Stomach (tissue), 9 donors: ENCODE data around the gene NFKB2. TPM values are rescaled to one million over a fixed set of nuclear protein-coding genes. Genes with fewer than 3 reads are reported as not detected.
A peak's percentile ranks its signal among the peaks of the same experiment; 100 is the strongest.

ENCODE experiments used
- DNase-seq, 2 donors: peaks; one replicate each; pipeline versions ENCODE4 v3.0.0 to v3.0.0-alpha.2; 2013 to 2019
- H3K27ac ChIP-seq, 5 donors: fragments of 200-600 bp in 4 of 5; sonication (generic) in 4 of 5; one replicate each; pipeline ENCODE4 v1.5.1; 2013 to 2019; ENCODE audit warnings: mild to moderate bottlenecking in 1 of 5, moderate library complexity in 1 of 5
- H3K27me3 ChIP-seq, 3 donors: fragments of 200-600 bp; sonication (generic); one replicate each; pipeline ENCODE4 v1.5.1; 2017 to 2019; ENCODE audit warnings: mixed run types in 1 of 3
- H3K36me3 ChIP-seq, 4 donors: fragments of 200-600 bp; sonication (generic); 1 replicate in 3 of 4; 2 replicates in 1 of 4; pipeline ENCODE4 v1.5.1; 2016 to 2019
- H3K4me1 ChIP-seq, 4 donors: fragments of 200-600 bp; sonication (generic); one replicate each; pipeline ENCODE4 v1.5.1; 2016 to 2019
- H3K4me3 ChIP-seq, 4 donors: fragments of 200-600 bp; sonication (generic) in 3 of 4; one replicate each; pipeline ENCODE4 v1.5.1; 2016 to 2019; ENCODE audit warnings: mild to moderate bottlenecking in 1 of 4
- H3K9me3 ChIP-seq, 4 donors: fragments of 200-600 bp; sonication (generic); one replicate each; pipeline ENCODE4 v1.5.1; 2016 to 2019
- EP300 ChIP-seq: sonication (generic); formaldehyde crosslinking; IDR thresholded peaks from one replicate; pipeline ENCODE4 v1.6.1; 2017; ENCODE audit warnings: antibody characterized with exemption
- POLR2A ChIP-seq, 4 donors: fragments of 450-650 bp; IDR thresholded peaks; one replicate each; pipeline ENCODE4 v1.6.1; 2016; ENCODE audit warnings: antibody characterized with exemption in 4 of 4, control low read depth in 2 of 4, mild to moderate bottlenecking in 1 of 4, moderate library complexity in 1 of 4
- POLR2AphosphoS5 ChIP-seq, 3 donors: sonication (generic); formaldehyde crosslinking; IDR thresholded peaks; one replicate each; pipeline ENCODE4 v1.6.1; 2016; ENCODE audit warnings: antibody characterized with exemption in 3 of 3
- WGBS, 5 donors: extraction: QIAGEN DNeasy Blood & Tissue Kit in 3 of 5; methylation state at CpG; one replicate each; pipeline versions ENCODE4 v1.1.5 to v1.1.7; 2013 to 2018; 5-methylcytosine and 5-hydroxymethylcytosine counted together
- intact Hi-C: fragments of 100-400 bp; cut with DNase I; formaldehyde crosslinking; loops from one replicate; pipeline ENCODE4 v1.15.1; 2023; ENCODE audit warnings: low total_unique reads
- polyA plus RNA-seq, 3 donors: library from polyadenylated mRNA; stranded (reverse); fragments of 200-250 nt; gene quantifications; one replicate each; pipeline ENCODE4 v1.2.3, GENCODE V29; 2013
- total RNA-seq, 5 donors: library from RNA; depleted of rRNA; stranded (reverse); fragments of >200 nt; gene quantifications; one replicate each; pipeline versions ENCODE4 v1.1.0 to v1.2.3, GENCODE V29; 2014 to 2016
- TF ChIP-seq, protein P1 (sequence below), 7 experiments: fragments of 450-650 bp in 4 of 7; fragments of 200-600 bp in 3 of 7; sonication (generic) in 3 of 7; IDR thresholded peaks; one replicate each; pipeline ENCODE4 v1.5.1; 2016 to 2019; ENCODE audit warnings: antibody characterized with exemption in 7 of 7, control low read depth in 2 of 7, mild to moderate bottlenecking in 1 of 7
- donor health status: healthy with polysubstance abuse.
- donor health status: Bipolar disorder and iron deficiency.
- donor health status: healthy.

NFKB2 gene
- total and polyA plus RNA-seq, 8 donors, result 9.7 to 84.0 (median 25.1) TPM

GRCh38 chr10:102432162-102432950, 36.9 kb downstream of the NFKB2 start, which contains the start of gene CUEDC2:
Gene CUEDC2, minus strand, starts transcription at chr10:102432574. Its CDS starts 7,386 bp downstream, at chr10:102425188.
- peak; percentile 97 to 99 for DNase-seq
- Histone ChIP-seq H3K4me1 (peaks cover 5 to 47% (median 24%) of the 10 kb centered on the region in 4 donors), H3K27ac (peak within 1 kb of the TSS; percentile 75 to 90 (median 85)), H3K36me3 (no peaks in the 10 kb centered on the region), H3K27me3 (peaks cover 0 to 35% (median 3%) of the 10 kb centered on the region in 3 donors), H3K4me3 (peak within 1 kb of the TSS; percentile 78 to 90 (median 84)), H3K9me3 (no peaks in the 10 kb centered on the region)
- WGBS, 5 donors, result 0% methylated on average over 48 to 52 of the region's 52 CpGs
- intact Hi-C loops, result no loop called here
- TF ChIP-seq POLR2A (IDR thresholded peaks at IDR 0.05) (no peak), POLR2AphosphoS5 (IDR thresholded peaks at IDR 0.05) (peak; percentile 70 to 96 (median 72))

GRCh38 chr10:102433619-102434046, 38.1 kb downstream of the NFKB2 start:
- intact Hi-C loops, result no loop called here
- TF ChIP-seq EP300 (no peak), POLR2AphosphoS5 (IDR thresholded peaks at IDR 0.05) (no peak), POLR2A (IDR thresholded peaks at IDR 0.05) (no peak)
- TF ChIP-seq, protein P1, sequence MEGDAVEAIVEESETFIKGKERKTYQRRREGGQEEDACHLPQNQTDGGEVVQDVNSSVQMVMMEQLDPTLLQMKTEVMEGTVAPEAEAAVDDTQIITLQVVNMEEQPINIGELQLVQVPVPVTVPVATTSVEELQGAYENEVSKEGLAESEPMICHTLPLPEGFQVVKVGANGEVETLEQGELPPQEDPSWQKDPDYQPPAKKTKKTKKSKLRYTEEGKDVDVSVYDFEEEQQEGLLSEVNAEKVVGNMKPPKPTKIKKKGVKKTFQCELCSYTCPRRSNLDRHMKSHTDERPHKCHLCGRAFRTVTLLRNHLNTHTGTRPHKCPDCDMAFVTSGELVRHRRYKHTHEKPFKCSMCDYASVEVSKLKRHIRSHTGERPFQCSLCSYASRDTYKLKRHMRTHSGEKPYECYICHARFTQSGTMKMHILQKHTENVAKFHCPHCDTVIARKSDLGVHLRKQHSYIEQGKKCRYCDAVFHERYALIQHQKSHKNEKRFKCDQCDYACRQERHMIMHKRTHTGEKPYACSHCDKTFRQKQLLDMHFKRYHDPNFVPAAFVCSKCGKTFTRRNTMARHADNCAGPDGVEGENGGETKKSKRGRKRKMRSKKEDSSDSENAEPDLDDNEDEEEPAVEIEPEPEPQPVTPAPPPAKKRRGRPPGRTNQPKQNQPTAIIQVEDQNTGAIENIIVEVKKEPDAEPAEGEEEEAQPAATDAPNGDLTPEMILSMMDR (IDR thresholded peaks at IDR 0.05), result no peak
- 51 to 66% (median 61%) methylated on average over 5 of the region's 5 CpGs for WGBS, 5 donors
- DNase-seq, result no peak
- H3K36me3 ChIP-seq, result no peaks in the 10 kb centered on the region
- H3K4me1 ChIP-seq, result peaks cover 5 to 47% (median 24%) of the 10 kb centered on the region in 4 donors
- no peak overlapping the region for H3K4me3 ChIP-seq
- peak overlapping the region in 1 of 5 donors; percentile 63 for H3K27ac ChIP-seq
- H3K27me3 ChIP-seq, result peaks cover 0 to 35% (median 3%) of the 10 kb centered on the region in 3 donors
- H3K9me3 ChIP-seq, result no peaks in the 10 kb centered on the region

DNA sequence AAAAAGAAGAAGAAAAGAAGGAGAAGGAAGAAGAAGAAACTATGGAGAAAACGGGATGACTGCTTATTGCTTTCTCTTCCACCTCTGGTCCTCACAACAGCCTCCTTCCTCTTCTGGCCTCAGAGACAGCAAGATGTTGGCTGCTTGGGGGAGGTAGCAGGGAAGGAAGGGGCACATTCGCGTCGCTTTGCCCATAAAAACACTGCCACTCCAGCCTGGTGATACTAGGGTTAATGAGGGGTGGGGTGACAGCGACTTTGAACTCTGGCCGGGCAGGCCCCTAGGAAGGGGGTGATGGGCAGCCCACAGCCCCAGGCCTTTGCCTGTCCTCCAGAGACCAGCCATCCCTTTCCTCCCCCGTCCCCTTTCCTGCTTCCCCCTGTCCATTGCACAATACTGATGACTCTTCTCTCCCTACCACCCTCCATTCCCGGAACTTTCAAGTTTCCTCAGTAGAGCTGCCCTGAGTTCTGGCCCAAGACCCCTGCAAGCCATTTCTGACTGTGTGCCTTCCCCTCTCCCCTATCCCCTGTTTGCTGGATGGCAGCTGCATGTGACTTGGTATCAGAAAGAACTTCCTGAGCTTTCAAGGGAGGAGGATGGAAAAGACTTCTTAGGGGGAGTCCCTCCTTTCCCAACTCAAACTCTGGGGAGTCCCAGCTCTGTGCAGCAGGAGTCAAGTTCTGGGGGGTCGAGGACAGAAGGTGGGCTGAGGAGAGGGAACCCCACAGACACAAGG, 39.1 kb downstream of the NFKB2 start:
- H3K36me3 ChIP-seq, result no peaks in the 10 kb centered on the region
- H3K9me3 ChIP-seq, result no peaks in the 10 kb centered on the region
- intact Hi-C loops, result no loop called here
- WGBS, 5 donors, result 37 to 45% (median 40%) methylated on average over 9 of the region's 9 CpGs
- H3K27ac ChIP-seq, result peak overlapping the region in 3 of 5 donors; percentile 18 to 63 (median 61)
- TF ChIP-seq EP300 (no peak), POLR2AphosphoS5 (IDR thresholded peaks at IDR 0.05) (no peak), POLR2A (IDR thresholded peaks at IDR 0.05) (no peak)
- TF ChIP-seq, protein P1 (IDR thresholded peaks at IDR 0.05), result no peak
- DNase-seq, result peak in 1 of 2 donors; percentile 55
- peaks cover 5 to 47% (median 24%) of the 10 kb centered on the region in 4 donors for H3K4me1 ChIP-seq
- H3K27me3 ChIP-seq, result peaks cover 0 to 35% (median 3%) of the 10 kb centered on the region in 3 donors
- H3K4me3 ChIP-seq, result no peak overlapping the region

GRCh38 chr10:102435133-102435497, 39.6 kb downstream of the NFKB2 start:
- Histone ChIP-seq H3K4me3 (peak overlapping the region in 2 of 4 donors; percentile 7 to 36), H3K27me3 (peaks cover 0 to 35% (median 3%) of the 10 kb centered on the region in 3 donors), H3K9me3 (no peaks in the 10 kb centered on the region), H3K4me1 (peaks cover 5 to 47% (median 24%) of the 10 kb centered on the region in 4 donors), H3K36me3 (no peaks in the 10 kb centered on the region), H3K27ac (peak overlapping the region in 3 of 5 donors; percentile 18 to 63 (median 61))
- no peak for DNase-seq
- TF ChIP-seq POLR2AphosphoS5 (IDR thresholded peaks at IDR 0.05), result no peak
- TF ChIP-seq POLR2A (IDR thresholded peaks at IDR 0.05), result no peak
- TF ChIP-seq, protein P1 (IDR thresholded peaks at IDR 0.05), result no peak
- TF ChIP-seq EP300, result no peak
- 49 to 60% (median 59%) methylated on average over 5 of the region's 5 CpGs for WGBS, 5 donors
- intact Hi-C loops, result no loop called here
